LNCAP (cell line): Measurements from ENCODE around the gene HIF1A.

Experiments
- CTCF ChIP-seq: fragments of 450-650 bp; IDR thresholded peaks from 2 replicates; pipeline ENCODE4 v1.5.1; 2017; ENCODE audit warnings: mild to moderate bottlenecking

Gene HIF1A

DNA sequence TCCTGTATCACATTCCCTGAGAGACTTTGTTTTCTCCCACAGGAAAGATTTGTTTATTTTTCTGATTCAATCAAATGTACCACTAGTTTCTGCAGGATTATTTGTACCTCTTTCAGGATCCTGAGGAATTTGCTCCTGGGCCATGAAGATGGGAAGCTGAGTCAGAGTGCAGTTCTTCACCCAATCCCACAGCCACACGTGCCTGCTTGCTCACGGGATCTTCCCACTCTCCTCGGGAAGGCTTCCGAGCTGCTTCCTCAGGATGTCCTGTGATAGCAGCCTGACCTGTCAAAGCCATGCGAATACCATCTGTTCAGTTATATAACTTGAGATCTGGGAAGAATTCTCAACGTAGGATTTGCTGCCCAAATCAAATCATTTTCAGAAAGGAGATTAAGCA, 41.8 kb upstream of the HIF1A start:
- TF ChIP-seq CTCF: no peak

GRCh38 chr14:61654026-61654425, 41.3 kb upstream of the HIF1A start:
- no peak for TF ChIP-seq CTCF

GRCh38 chr14:61655777-61656176, 39.5 kb upstream of the HIF1A start:
- TF ChIP-seq CTCF: no peak

DNA sequence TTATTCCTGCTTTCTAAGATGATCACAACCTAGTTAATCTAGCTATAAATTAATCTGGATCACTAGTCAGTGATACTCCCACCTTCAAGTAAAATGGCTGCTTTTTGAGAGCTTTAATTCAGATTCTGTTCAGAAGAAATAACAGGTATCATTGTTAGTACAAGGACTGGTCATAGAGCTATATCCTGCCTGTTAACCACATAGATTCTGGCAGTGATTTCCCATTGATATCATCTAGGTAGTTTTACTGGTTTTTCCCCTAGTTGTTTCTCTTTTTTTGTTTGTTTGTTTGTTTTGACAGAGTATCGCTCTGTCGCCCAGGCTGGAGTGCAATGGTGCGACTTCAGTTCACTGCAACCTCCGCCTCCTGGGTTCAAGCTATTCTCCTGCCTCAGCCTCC, 39.0 kb upstream of the HIF1A start:
- no peak for TF ChIP-seq CTCF

GRCh38 chr14:61659582-61659981, 35.7 kb upstream of the HIF1A start:
- TF ChIP-seq CTCF: no peak

DNA sequence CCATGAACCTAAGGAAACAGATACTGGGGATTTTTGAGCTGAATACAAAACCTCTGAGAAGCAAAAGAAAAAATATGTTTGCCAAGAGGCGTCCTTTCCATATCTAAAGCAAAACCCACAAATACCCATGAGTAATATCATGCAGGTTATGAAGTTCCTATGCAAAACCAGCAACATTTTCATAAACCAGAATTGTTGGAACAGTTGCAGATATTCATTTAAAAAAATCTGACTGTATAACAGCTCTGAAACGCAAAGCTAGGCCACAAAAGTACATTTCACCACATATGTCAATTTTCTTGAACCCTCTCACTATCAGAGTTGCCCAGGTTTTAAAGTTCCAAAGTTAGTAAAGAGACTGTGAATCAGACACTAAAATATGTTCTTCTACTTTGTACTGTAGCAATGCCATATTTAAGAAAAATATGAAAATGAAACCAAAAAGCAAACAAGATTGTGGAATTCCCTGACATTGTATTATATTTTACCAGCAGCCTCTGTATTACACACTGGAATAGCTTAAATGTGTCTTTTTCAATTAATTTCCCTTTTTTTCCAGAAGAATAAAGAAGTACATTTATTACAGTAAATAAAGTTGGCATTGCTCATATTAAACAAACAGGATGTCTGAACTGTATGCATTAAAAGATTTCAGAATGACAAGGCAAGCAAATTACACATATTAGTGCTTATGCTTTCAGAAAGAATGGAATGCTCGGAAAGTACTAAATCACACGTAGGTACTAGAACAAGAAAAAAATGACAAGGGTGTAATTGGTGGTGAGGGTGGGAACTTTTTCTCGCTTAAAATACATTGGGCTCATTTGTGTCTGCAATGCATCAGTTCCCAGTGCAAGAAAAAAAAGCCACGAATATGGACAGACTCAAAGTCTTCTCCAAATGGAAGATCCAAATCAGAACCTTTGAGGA, 33.6 kb upstream of the HIF1A start:
- no peak for TF ChIP-seq CTCF

DNA sequence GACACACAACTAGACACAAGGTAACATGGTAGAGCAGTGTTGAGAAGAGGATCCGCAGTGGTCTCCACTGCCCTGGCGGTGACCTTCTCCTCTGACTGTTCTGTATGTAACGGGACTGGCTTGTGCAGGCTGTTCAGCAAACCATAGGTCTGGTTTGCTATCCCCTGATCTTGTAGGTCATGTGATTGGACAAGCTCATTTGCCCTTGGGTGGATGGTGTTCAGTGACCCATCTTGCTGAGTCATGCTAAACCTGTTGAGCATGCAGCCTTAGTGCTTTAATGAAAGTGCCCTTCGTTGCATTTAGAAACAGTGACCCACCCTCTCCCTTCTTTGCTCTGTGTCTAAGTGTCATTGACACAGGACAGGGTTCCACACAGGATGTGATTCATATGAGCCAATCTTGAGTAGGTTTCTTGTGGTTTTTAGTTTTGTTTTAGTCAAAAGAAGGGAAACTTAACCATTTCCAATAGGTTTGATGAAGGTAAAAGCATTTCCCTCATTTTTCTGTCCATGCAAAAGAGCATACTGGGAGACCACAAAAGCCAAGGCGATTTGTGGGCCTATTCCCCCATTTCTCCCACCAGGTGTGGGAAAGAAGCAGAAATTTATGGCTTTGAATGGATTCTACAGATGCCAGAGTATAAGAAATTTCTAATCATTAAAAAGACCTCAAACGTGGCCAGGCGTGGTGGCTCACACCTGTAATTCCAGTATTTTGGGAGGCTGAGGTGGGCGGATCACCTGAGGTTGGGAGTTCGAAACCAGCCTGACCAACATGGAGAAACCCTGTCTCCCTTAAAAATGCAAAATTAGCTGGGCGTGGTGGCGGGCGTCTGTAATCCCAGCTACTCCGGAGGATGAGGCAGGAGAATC, 32.6 kb upstream of the HIF1A start:
- no peak for TF ChIP-seq CTCF
